ENCODE results near the gene VPS54. TPM values are rescaled to one million over a fixed set of nuclear protein-coding genes. Genes with fewer than 3 reads are reported as not detected.

The VPS54 gene
- total RNA-seq, 4 donors from 2014 or later: 27.1 to 36.7 (median 27.9) TPM

- no peak for TF ChIP-seq CTCF (IDR thresholded peaks at IDR 0.05; ENCODE audit: low read depth)
Observed at GRCh38 chr2:63888053-63888452, 131.2 kb downstream of the VPS54 start.

- TF ChIP-seq CTCF (IDR thresholded peaks at IDR 0.05; ENCODE audit: low read depth): no peak
Observed at GRCh38 chr2:63886445-63886844, 132.8 kb downstream of the VPS54 start.

- no peak for TF ChIP-seq CTCF (IDR thresholded peaks at IDR 0.05; ENCODE audit: low read depth)
Observed at GRCh38 chr2:63882395-63883105, 136.7 kb downstream of the VPS54 start.

GRCh38 chr2:63881205-63881604, 138.0 kb downstream of the VPS54 start:
- TF ChIP-seq CTCF (IDR thresholded peaks at IDR 0.05; ENCODE audit: low read depth): no peak

GRCh38 chr2:63880625-63881024, 138.6 kb downstream of the VPS54 start:
- TF ChIP-seq CTCF (IDR thresholded peaks at IDR 0.05; ENCODE audit: low read depth): no peak

GRCh38 chr2:63879876-63880433, 139.3 kb downstream of the VPS54 start:
- TF ChIP-seq CTCF (IDR thresholded peaks at IDR 0.05; ENCODE audit: low read depth): no peak

- no peak for TF ChIP-seq CTCF (IDR thresholded peaks at IDR 0.05; ENCODE audit: low read depth)
Observed at GRCh38 chr2:63878486-63878885, 140.7 kb downstream of the VPS54 start.
